Thyroid gland (tissue), 4 donors: ENCODE results near the gene ISL2. TPM values are rescaled to one million over a fixed set of nuclear protein-coding genes. Genes with fewer than 3 reads are reported as not detected.
"Not testable (repeated sequence)": the region's sequence is repeated elsewhere in the genome, so short reads cannot be mapped to it uniquely, and the experiment has no call there.

ENCODE experiments used
- DNase-seq, 2 donors: peaks; one replicate each; pipeline ENCODE4 v3.0.0-alpha.2; 2019
- H3K27ac ChIP-seq, 3 donors: fragments of 200-600 bp; sonication (generic); 1 replicate in 2 of 3; 2 replicates in 1 of 3; pipeline ENCODE4 v1.5.1; 2016 to 2019; ENCODE audit warnings: mild to moderate bottlenecking in 1 of 3, moderate library complexity in 1 of 3
- H3K27me3 ChIP-seq: fragments of 200-600 bp; sonication (generic); one replicate; pipeline ENCODE4 v1.5.1; 2019
- H3K36me3 ChIP-seq, 2 donors: fragments of 200-600 bp; sonication (generic); one replicate each; pipeline ENCODE4 v1.5.1; 2016 to 2019
- H3K4me1 ChIP-seq, 2 donors: fragments of 200-600 bp; sonication (generic); one replicate each; pipeline ENCODE4 v1.5.1; 2017 to 2019
- H3K4me3 ChIP-seq, 3 donors: fragments of 200-600 bp; sonication (generic); replicated peaks in 1 of 3; 1 replicate in 2 of 3; 2 replicates in 1 of 3; pipeline ENCODE4 v1.5.1; 2016; ENCODE audit warnings: mild to moderate bottlenecking in 1 of 3
- H3K9me3 ChIP-seq: fragments of 200-600 bp; sonication (generic); one replicate; pipeline ENCODE4 v1.5.1; 2017
- POLR2A ChIP-seq, 2 donors: fragments of 450-650 bp; IDR thresholded peaks; one replicate each; pipeline ENCODE4 v1.6.1; 2017; ENCODE audit warnings: antibody characterized with exemption in 2 of 2, mild to moderate bottlenecking in 2 of 2, moderate library complexity in 1 of 2
- WGBS, 2 donors: methylation state at CpG; one replicate each; pipeline ENCODE4 v1.1.5; 2017; 5-methylcytosine and 5-hydroxymethylcytosine counted together
- intact Hi-C: fragments of 100-400 bp; cut with DNase I; formaldehyde crosslinking; loops from one replicate; pipeline ENCODE4 v1.15.1; 2023
- total RNA-seq, 4 donors: library from RNA; depleted of rRNA; stranded (reverse); fragments of >200 nt; gene quantifications; one replicate each; pipeline ENCODE4 v1.2.3, GENCODE V29; 2016
- TF ChIP-seq, protein P1 (sequence below), 6 experiments: fragments of 200-600 bp in 3 of 6; fragments of 450-650 bp in 3 of 6; sonication (generic) in 3 of 6; IDR thresholded peaks; one replicate each; pipeline ENCODE4 v1.5.1; 2016 to 2019; ENCODE audit warnings: antibody characterized with exemption in 6 of 6, mild to moderate bottlenecking in 2 of 6, inconsistent platforms in 1 of 6, moderate library complexity in 1 of 6

ISL2 gene
- total RNA-seq, 4 donors from 2014 or later, result not detected

DNA sequence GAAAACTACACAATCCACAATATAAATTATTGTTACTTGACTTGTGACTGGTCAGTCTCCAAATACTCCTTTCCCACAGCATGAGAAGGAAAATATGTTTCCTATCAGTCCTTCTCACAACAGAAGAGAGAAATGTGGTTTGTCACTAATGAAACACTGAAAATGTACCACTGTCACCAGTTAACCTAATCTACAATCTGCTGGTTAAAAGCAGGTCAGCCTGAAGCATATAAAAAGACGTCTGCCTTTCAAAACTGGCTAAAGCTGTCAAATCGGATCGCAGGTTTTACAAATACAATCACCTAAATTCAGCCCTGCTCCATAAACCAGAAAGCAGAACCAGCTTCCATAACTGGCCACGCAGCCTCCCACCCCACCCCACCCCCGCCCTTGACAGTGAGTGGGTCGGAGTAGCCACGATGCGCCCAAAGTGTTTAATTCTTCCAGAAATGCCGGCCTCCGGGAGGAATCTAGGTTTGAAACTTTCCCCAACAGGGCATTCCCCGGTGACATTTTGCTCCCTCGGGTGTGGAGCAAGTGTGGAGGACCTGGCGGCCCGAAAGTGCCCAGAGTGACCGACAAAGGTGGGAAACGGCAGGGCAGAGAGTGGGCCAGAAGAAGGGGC lies 26.0 kb upstream of the ISL2 start:
- H3K27ac ChIP-seq, result peak overlapping the region; percentile 55 to 80 (median 70)
- no peaks in the 10 kb centered on the region for H3K27me3 ChIP-seq
- peak; percentile 21 to 29 for DNase-seq
- intact Hi-C loops, result no loop called here
- no peaks in the 10 kb centered on the region for H3K36me3 ChIP-seq
- TF ChIP-seq POLR2A (IDR thresholded peaks at IDR 0.05), result no peak
- TF ChIP-seq, protein P1, sequence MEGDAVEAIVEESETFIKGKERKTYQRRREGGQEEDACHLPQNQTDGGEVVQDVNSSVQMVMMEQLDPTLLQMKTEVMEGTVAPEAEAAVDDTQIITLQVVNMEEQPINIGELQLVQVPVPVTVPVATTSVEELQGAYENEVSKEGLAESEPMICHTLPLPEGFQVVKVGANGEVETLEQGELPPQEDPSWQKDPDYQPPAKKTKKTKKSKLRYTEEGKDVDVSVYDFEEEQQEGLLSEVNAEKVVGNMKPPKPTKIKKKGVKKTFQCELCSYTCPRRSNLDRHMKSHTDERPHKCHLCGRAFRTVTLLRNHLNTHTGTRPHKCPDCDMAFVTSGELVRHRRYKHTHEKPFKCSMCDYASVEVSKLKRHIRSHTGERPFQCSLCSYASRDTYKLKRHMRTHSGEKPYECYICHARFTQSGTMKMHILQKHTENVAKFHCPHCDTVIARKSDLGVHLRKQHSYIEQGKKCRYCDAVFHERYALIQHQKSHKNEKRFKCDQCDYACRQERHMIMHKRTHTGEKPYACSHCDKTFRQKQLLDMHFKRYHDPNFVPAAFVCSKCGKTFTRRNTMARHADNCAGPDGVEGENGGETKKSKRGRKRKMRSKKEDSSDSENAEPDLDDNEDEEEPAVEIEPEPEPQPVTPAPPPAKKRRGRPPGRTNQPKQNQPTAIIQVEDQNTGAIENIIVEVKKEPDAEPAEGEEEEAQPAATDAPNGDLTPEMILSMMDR (IDR thresholded peaks at IDR 0.05), result no peak
- H3K4me3 ChIP-seq, result peak overlapping the region; percentile 76 to 82 (median 78)
- WGBS, 2 donors, result 2% methylated on average over 16 of the region's 16 CpGs
- H3K9me3 ChIP-seq, result no peaks in the 10 kb centered on the region
- H3K4me1 ChIP-seq, result peaks cover 4 to 13% of the 10 kb centered on the region in 2 donors

DNA sequence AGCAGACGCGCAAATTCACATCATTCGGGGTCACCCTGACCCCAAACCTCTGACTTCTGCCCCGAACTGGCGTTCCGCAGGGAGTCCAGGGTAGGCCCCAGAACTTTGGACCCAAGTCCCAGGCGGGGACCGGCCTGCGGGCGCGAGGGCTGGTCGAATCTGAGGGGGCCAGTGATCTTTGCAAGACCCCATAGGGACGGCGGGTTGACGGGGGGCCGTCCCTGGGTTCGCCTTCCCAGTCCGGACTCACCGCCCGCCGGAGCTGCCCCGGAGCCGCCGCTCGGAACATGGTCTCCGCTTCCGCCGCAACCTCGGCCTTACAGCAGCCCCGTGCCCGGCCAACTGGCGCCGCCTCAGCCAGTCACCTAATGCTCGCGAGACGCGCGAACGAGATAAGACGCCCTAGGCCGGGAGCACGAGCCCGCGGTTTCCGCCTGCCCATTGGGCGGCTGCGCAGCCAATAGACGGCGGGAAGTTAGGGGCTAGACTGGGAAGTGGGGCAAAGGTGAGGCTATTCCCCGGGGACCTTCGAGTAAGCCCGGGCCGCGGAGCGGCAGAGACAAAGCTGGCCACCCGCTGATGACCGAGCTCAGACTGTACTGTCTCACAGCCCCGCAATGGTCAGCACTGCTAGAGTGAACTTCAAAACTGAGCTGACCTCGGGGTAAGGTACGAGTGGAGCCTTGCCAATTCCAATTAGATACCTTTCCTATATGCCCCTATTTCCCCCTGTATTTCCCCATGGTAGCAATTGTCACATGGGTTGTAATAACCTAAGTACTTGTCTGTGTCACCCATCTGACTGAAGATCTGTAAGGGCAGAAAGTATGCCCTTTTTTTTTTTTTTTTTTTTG lies 25.2 kb upstream of the ISL2 start, which contains the start of gene ETFA:
Gene ETFA (minus strand): TSS at position 370 of the 854 bp plus-strand sequence. CDS start 81 bp downstream, at position 289.
- H3K27me3 ChIP-seq, result no peaks in the 10 kb centered on the region
- intact Hi-C loops, result no loop called here
- no peaks in the 10 kb centered on the region for H3K9me3 ChIP-seq
- H3K27ac ChIP-seq, result peak within 1 kb of the TSS; percentile 55 to 80 (median 70)
- peaks cover 4 to 13% of the 10 kb centered on the region in 2 donors for H3K4me1 ChIP-seq
- peak; percentile 96 to 97 for DNase-seq
- peak in 1 of 2 donors; percentile 92 for TF ChIP-seq POLR2A (IDR thresholded peaks at IDR 0.05)
- TF ChIP-seq, protein P1 (IDR thresholded peaks at IDR 0.05), result no peak
- H3K4me3 ChIP-seq, result peak within 1 kb of the TSS; percentile 76 to 82 (median 78)
- no peaks in the 10 kb centered on the region for H3K36me3 ChIP-seq
- WGBS, 2 donors, result 0% methylated on average over 13 of the region's 60 CpGs

DNA sequence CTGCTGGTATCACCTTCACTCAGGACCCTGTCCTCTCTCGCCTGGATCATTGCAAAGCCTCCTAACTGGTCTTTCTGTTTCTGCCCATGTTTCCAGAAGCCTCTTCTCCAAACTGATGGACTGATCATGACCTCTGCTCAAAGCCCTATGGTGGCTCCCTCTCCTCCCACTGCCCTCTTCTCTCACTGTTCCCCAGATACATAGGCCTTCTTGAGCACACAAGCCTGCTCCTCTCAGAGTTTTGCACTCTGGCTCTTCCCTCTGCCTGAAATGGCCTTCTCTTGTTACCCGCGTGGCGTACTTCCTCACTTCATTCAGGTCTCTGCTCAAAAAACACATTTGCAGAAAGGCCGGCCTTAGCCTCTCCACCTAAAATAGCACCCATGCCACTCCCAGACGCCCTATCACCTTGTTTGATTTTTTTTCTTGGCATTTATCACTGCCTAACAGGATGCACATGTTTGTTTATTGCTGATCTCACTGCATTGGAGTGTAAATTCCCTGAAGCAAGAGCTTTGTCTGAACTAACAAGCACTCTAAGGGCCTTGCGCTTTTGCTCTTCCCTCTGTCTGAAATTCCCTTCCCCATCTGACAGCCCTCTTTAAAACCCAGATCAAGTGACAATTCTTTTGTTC lies 23.9 kb upstream of the ISL2 start:
- no peak for TF ChIP-seq POLR2A (IDR thresholded peaks at IDR 0.05)
- TF ChIP-seq, protein P1 (IDR thresholded peaks at IDR 0.05), result no peak
- H3K4me1 ChIP-seq, result peaks cover 4 to 13% of the 10 kb centered on the region in 2 donors
- DNase-seq, result no peak
- H3K27ac ChIP-seq, result no peak overlapping the region
- H3K9me3 ChIP-seq, result no peaks in the 10 kb centered on the region
- no peak overlapping the region for H3K4me3 ChIP-seq
- no peaks in the 10 kb centered on the region for H3K27me3 ChIP-seq
- intact Hi-C loops, result no loop called here
- 74 to 78% methylated on average over 7 of the region's 7 CpGs for WGBS, 2 donors
- H3K36me3 ChIP-seq, result no peaks in the 10 kb centered on the region

DNA sequence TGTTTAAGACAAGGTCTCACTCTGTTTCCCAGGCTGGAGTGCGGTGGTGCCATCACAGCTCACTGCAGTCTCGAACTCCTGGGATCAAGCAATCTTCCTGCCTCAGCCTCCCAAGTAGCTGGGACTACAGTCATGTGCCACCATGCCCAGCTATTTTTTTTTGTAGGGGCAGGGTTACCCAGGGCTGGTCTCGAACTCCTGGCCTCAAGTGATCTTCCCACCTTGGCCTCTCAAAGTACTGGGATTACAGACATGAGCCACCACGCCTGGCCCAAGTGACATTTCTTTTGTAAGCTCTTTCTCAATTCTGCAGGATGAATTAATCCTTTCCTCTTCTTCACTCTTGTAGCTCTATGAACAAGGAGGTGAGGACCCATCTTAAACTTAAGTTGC lies 23.4 kb upstream of the ISL2 start:
- H3K4me1 ChIP-seq, result peaks cover 4 to 13% of the 10 kb centered on the region in 2 donors
- H3K4me3 ChIP-seq, H3K27me3 ChIP-seq, H3K36me3 ChIP-seq, intact Hi-C loops, DNase-seq, H3K27ac ChIP-seq, H3K9me3 ChIP-seq: not testable (repeated sequence)
- WGBS, 2 donors, result 90 to 91% methylated on average over 4 of the region's 4 CpGs

DNA sequence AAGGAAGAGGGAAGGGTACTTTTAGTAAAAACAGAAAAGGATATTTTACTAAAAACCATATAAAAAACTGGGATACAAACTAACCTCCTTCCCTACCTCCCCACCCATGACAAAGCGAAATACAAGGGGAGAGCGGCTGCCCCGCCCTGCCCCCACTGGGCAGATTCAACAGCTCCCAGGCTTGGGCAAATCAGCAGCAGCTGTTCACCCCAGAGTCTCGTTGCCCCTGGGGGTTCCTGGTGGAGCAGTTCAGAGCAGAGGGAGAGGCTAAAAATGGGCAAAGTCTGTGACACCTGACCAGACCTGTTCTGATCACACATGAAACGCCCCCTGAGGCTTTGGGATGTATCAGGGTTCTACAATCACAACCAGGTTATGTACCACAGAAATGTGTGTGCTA lies 22.8 kb upstream of the ISL2 start:
- Histone ChIP-seq H3K9me3 (no peaks in the 10 kb centered on the region), H3K4me3 (no peak overlapping the region), H3K27ac (no peak overlapping the region), H3K27me3 (no peaks in the 10 kb centered on the region), H3K36me3 (no peaks in the 10 kb centered on the region), H3K4me1 (peaks cover 4 to 13% of the 10 kb centered on the region in 2 donors)
- DNase-seq, result no peak
- intact Hi-C loops, result no loop called here
- TF ChIP-seq, protein P1 (IDR thresholded peaks at IDR 0.05), result no peak
- TF ChIP-seq POLR2A (IDR thresholded peaks at IDR 0.05), result no peak
- WGBS, 2 donors, result 75 to 86% methylated on average over 5 of the region's 5 CpGs
